SW 1271 (cell line): ENCODE results near the gene STAB2.

Experiments
- DNase-seq, 2 experiments: peaks; one replicate each; lab custom pipeline; 2025; lab: John Stamatoyannopoulos, UW

The STAB2 gene

GRCh38 chr12:103690426-103690825 is 103.4 kb downstream of the STAB2 start:
- no peak for DNase-seq

GRCh38 chr12:103691063-103691462 is 104.0 kb downstream of the STAB2 start:
- no peak for DNase-seq

GRCh38 chr12:103696101-103696500 is 109.0 kb downstream of the STAB2 start:
- no peak for DNase-seq

GRCh38 chr12:103697971-103698751 is 111.1 kb downstream of the STAB2 start:
- DNase-seq, result no peak

GRCh38 chr12:103698752-103699560 is 111.9 kb downstream of the STAB2 start:
- no peak for DNase-seq

GRCh38 chr12:103705098-103705497 is 118.0 kb downstream of the STAB2 start:
- DNase-seq, result no peak

GRCh38 chr12:103705927-103706326 is 118.9 kb downstream of the STAB2 start:
- no peak for DNase-seq

GRCh38 chr12:103707446-103707845 is 120.4 kb downstream of the STAB2 start:
- DNase-seq, result no peak

- no peak for DNase-seq
Measured at GRCh38 chr12:103710544-103710943, 123.5 kb downstream of the STAB2 start.

- no peak for DNase-seq
Measured at GRCh38 chr12:103712216-103712615, 125.1 kb downstream of the STAB2 start.

- DNase-seq, result no peak
Measured at GRCh38 chr12:103715494-103715893, 128.4 kb downstream of the STAB2 start.

- no peak for DNase-seq
Measured at GRCh38 chr12:103716517-103717196, 129.6 kb downstream of the STAB2 start.

GRCh38 chr12:103725398-103725797 is 138.3 kb downstream of the STAB2 start:
- DNase-seq, result no peak

- DNase-seq, result no peak
Measured at GRCh38 chr12:103727638-103728037, 140.6 kb downstream of the STAB2 start.

GRCh38 chr12:103728323-103728722 is 141.2 kb downstream of the STAB2 start:
- no peak for DNase-seq

- DNase-seq, result no peak
Measured at GRCh38 chr12:103729499-103729898, 142.4 kb downstream of the STAB2 start.

GRCh38 chr12:103731539-103731938 is 144.5 kb downstream of the STAB2 start:
- no peak for DNase-seq

- no peak for DNase-seq
Measured at GRCh38 chr12:103734863-103735262, 147.8 kb downstream of the STAB2 start.

GRCh38 chr12:103735291-103735690 is 148.2 kb downstream of the STAB2 start:
- no peak for DNase-seq

GRCh38 chr12:103736572-103736971 is 149.5 kb downstream of the STAB2 start:
- no peak for DNase-seq

GRCh38 chr12:103737881-103738280 is 150.8 kb downstream of the STAB2 start:
- DNase-seq, result no peak

GRCh38 chr12:103742349-103742932 is 155.4 kb downstream of the STAB2 start:
- DNase-seq, result no peak
